DMS 273 treated with DMSO at 0.1 percent for 48 hours (cell line): Measurements from ENCODE around the gene PROP1.
"Not testable (repeated sequence)": the region's sequence is repeated elsewhere in the genome, so short reads cannot be mapped to it uniquely, and the experiment has no call there.

Source experiments
- DNase-seq: peaks from one replicate; lab custom pipeline; 2025; lab: John Stamatoyannopoulos, UW

Gene PROP1

DNA sequence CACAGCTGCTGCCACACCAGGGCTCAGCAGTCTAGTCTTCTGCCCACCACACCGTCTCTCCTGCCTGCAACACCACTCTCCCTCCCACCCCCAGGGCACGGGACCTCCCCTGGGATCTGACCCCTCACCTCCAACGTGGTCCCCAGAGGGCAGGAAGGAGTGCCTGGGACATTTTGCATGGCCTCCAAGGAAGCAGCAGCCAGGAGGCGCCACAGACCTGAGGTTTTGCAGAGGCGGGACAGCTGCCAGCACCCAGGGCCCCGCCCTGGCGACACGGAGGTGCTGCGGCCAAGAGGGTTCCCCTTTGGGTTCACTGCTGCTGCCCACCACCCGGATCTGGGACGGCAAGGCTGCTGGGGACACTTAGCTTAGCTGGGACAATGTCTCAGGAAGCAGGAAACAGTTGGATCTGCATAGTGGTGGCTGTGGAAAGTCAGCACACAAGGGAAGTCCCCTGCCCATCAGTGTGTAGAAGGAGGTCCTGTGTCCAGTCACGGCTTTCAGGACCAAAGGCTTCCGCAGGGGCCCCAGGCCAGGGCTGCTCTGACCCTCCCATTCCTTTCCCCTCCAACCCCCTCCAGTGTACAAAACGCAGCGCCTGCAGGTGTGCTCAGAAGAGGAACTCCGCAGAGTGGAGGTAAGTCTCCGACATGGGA lies 13.8 kb downstream of the PROP1 start:
- DNase-seq = no peak

DNA sequence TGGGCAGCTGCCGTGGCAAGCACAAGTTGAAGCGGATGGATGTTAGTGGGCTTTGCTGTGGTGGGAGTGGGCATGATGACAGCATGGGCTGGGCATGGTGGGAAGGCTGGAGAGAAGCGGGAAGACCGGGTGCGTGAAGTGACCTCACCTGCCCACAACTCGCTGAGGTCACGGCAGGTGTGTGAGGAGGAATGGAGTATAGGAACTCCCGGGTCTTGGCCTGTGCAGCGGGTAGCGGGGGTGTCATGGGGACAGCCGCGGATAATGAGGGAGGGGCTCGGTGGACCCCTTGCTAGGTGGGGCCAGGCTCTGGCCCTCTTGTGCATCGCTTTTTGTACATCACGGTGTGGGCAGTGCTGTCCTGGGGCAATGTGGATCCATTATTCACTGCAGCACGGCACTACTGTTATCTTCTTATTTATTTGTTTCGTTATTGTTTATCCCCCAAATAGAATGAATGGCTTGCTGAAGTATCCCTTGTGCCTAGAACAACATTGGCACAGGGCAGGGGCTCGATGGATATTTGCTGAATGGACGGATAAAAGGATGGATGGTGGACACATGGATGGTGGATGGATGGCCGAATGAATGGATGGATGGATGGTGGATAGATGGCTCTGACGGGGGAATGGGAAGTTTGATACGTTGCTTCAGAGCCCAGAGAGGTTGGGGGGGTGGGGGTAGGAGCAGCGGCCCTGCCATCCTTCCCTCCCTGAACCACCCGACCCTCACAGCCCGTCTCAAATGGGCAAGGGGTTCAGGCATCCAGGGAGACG lies 14.6 kb downstream of the PROP1 start:
- no peak for DNase-seq

DNA sequence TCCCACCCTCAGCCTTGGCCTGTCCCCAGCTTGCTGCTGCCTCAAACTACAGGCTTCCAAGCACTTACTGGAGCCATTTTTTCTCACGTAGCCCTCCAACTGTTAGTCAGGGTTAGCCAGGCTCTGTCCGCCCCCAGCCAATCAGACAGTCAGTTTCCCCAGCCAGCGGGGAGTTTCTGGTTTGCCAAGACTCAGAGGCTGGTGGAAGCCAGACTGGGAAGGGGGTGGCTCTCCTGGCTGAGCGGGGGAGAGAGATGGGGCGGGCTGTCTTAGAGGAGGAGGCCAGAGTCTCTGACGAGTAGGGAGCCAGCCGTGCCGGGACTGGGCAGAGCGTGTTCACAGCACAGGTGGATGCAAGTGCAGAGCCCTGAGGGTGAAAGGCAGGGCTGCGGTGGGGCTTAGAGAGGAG lies 15.3 kb downstream of the PROP1 start:
- DNase-seq = no peak

DNA sequence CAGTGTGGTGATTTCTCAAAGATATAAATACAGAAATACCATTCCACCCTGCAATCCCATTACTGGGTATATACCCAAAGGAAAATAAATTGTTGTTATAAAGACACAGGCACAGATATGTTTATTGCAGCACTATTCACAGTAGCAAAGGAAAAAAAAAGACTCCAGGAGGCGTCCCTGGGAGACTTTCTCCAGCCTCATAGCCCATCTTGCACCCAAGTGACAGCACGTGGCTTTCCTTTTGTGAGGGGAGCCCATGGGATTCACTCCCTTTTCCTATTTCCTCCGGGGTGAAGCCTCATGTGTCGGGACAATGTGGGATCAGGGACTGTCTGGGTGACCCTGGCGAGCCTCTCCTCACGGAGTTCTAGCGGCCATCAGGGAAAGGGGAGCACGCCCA lies 18.4 kb downstream of the PROP1 start:
- not testable (repeated sequence) for DNase-seq

DNA sequence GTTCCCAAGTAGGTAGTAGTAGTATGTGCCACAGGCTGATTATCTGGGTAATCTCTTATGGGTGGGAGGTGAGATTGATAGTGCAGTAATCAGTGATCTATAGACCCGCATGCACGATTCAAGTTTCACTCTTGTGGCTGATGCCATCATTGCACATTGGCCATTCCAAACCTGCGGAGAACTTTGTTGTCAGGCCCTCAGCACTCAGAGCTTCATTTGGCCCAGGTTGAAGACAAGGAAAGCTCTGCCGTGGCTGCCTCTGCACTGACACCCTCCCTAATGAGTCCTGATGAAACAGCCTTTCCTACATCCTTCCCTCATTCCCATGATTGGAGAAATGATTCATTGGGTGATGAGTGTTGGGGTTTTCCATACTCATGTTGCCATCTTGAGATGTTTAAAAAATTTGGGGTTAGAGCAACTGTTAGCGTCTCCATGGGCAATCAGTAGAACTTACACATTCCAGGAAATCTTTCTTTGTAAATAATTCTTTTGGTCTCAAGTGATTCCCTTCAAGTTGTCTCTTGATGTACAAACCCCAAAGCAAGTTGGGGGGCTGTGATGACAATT lies 22.9 kb downstream of the PROP1 start:
- no peak for DNase-seq

DNA sequence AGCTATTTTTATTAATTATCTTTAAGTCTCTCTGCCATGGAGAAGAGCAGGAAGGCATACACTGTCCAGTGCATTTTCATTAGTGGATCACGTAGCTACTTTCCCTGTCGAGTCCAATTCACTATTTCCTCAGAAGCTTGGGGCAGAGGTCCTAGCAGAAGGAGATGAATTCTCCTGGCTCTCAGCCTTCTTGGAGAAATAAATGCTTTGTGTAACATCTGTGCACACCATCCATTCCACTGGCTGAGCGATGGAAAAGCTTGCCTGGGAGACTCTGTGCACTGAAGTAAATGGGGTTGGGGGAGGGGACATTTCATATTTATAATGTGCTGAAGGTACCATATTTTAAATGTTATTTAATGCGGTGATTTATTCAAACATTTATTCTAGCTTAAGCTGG lies 23.4 kb downstream of the PROP1 start:
- DNase-seq = no peak

DNA sequence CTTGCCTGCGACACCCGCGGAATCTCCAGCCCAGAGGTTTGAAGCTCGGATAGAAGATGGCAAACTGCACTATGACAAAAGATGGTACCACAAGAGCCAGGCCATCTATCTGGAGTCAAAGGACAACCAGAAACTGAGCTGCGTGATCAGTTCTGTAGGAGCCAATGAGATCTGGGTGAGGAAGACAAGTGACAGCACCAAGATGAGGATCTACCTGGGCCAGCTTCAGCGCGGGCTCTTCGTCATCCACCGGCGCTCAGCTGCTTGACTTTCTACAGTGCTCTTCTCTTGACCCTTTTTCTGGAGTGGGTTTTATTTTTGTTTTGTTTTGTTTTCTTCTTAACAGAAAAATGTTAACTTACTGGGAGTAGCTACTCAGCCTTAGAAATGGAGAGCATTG lies 24.0 kb downstream of the PROP1 start:
- DNase-seq = not testable (repeated sequence)

DNA sequence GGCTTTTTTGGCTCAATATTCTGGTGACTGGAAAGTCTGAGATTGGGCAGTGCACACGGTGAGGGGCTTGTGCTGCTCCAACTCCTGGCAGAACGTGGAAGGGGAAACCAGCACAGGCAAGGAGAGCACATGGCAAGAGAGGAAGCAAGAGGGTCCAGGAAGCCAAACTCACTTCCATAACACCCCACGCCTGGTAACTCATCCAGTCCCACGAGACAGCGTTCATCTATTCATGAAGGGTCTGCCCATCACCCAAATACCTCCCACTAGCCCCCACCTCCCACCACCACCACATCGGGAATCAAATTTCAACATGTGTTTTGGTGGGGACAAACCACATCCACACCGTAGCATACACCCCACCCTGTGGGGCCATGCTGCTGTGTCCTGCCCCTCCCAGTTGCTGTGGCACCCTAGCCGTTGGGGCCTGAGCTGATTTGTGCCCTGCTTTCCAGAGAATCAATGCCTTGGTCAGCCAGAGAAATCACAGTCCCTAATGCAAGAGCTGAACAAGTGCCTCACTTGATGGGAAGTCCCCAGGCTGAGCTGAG lies 27.3 kb downstream of the PROP1 start:
- DNase-seq = no peak

DNA sequence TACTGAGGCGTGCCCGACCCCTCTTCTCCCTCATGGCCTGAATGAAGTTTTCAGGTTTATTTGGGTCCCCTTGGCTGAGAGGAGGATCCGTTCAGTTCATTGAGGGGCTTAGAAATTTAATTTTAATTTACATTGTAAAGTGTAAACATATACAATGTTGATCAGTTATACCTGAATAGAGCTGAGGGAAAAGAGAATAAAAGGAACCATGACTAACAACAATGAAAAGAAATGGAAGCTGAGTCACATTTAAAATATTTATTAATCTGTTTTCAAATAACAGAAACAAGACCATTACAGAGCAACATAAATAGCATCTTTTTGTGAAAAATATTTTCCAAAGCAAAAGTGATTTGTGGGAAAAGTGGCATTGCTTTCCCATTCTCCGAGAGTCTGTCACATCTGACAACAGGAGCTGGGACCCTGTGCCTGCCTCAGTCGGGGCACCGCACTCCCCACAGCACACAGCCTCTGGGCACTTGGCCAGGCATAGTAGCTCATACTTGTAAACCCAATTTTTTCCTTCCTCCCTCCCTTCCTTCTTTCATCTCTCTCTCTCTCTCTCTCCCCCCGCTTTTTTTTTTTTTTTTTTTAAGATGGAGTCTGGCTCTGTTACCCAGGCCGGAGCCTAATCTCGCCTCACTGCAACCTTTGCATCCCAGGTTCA lies 28.7 kb downstream of the PROP1 start:
- DNase-seq = no peak

DNA sequence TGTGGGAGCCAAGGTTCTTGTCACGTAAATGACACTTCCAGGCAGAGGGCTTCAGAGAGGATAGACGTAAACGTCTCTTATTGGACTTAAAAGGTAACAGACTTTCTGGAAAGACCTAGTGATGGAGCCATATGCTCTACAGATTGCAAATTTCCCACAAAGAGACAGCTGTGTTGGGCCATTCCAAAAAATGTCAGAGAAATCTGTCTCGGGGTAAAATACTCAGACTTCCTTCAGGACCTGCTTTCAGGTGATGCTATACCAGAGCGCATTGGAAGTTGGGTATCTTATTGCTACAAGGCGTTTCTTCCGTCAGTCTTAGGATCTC lies 29.2 kb downstream of the PROP1 start:
- no peak for DNase-seq

DNA sequence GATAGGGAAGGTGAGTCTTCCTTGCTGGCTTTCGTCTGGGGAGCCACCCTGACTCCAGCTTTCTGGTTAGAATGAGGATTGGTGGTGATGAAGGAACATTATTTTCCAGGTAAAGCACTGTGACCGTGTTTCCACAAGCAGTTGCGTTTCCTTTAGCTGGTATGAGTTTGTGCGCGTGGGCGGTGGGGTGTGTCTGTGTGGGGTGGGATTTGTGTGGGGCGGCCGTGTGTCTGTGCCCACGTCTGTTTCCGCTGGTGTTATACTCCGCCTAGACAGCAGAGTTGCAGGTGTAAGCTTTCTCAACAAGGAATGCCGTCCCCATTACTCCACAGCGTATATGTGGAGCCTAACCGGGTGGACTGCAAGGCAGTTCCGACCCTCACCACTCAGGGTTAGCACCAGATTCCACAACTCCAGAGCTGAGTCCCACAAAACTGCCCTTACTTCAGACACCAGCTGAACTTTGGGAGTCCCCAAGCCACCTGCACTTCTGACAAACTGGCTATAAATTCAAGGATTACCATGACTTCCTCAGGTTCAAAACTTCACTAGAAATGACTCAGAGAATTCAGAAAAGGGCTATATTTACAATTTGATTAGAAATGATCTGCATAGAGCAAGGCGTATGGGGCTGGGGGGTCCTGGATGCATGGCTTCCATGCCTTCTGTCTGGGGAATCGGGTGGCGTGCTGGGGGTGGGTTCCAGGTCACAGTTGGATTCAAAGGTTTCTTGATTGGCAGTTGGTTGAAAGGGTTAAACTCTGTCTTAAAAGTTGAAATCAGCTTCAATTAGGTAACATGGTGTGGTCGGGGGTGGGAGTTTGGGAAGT lies 29.8 kb downstream of the PROP1 start:
- no peak for DNase-seq

DNA sequence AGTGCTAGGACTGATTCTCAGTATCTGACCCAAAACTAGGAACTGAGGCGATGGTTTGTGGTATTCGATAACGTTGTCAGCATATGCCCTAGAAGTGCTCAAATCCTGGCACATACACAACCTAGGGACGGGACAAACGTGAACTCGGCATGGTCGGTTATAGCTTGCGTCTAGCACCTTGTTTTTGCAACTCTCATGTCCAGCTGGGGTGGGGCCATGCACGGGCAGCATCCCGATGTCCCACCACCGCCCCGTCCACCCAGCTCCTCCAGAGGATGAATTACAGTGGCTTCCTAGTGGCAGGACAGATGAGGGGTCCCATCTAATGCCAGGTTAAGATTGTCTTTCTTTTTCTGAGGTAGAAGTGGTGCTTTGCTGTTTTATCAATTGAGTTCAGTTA lies 31.6 kb downstream of the PROP1 start:
- no peak for DNase-seq

DNA sequence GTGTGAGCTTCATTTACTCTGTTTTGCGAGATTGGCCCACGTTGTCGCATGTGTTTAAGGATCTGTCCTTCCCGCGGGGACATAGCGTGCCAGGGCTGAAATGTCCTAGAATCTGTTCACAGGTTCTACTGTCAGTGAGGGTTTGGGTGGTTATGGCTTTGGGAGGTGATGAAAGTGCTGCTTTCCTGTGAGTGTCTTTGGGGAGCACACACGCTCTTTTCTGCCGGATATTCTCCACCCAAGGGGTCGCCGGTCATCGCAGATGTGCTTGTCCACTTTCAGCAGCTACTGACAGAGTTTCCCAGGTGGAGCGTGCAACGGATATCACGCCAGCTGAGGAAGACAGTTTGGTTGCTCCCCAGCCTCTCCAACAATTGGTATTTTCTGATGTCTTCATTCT lies 32.1 kb downstream of the PROP1 start:
- no peak for DNase-seq

DNA sequence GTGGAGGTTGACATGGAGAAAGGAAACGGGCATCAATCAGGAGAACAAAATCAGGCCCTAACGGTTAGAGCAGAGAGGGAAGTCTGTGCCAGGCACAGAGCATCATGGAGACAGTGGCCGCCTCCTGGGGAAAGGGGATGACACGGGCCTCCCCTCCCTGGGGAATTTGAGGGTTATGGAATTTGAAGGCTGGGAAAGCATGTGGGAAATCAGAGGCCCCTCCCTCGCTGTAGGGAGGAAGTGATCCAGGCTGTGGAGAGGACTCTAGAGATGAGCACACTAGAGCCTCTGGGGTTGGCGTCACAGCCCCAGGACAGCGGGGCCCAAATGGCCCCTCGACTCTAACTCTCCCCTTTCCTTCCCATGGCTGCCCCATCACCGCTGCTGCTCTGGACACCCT lies 36.7 kb downstream of the PROP1 start:
- no peak for DNase-seq

DNA sequence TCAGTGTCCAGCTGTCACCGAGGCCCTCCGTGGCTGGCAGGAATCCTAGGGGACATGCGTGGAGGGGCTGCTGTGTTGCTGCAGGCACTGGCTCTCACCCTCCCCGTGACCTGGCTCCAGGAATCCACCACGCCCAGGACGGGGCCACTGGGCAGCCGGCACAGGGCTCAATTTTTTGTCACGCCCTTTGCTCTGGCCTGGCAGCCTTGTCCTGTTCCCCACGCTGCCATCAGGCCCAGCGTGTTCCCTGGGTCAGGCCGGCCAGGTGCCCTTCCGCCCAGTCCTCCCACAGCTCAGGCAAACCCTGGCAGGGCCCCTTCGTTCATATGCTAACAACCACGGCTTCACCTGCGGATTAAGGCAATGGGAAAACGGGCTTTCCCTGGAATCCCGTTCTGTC lies 37.3 kb downstream of the PROP1 start:
- no peak for DNase-seq

DNA sequence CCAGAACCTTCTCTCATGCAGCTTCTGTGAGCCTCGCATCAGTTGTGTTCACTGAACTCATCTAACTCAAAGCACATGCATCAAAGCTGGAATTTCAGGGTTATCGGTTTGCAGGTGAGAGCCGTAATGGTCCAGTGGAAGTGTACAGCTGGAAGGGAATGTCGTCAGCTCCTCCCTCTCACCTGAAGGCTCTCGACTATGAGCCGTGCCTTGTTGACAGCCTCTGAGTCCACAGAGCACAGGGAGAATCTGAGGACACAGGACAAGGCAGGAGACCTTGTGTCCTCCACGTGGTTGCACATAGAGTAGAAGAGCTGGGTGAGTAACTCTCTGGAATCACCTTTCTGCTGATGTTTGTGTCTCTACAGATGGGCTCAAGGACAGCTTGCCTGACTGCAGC lies 38.8 kb downstream of the PROP1 start:
- DNase-seq = no peak

DNA sequence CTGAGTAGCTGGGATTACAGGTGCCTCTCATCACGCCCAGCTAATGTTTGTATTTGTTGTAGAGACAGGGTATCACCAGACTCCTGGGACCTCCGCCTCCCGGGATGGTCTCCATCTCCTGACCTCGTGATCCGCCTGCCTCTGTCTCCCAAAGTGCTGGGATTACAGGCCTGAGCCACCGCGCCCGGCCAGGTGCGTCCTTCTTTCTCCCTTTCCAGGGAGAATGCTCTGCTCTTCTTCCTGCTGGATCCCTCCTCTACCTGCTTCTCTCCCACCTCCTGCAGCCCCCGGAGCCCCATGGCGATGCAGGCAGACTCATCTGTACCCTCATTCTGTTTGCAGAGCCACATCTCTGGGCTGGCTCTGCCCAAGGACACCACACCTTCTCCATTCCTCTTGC lies 42.9 kb downstream of the PROP1 start:
- not testable (repeated sequence) for DNase-seq

DNA sequence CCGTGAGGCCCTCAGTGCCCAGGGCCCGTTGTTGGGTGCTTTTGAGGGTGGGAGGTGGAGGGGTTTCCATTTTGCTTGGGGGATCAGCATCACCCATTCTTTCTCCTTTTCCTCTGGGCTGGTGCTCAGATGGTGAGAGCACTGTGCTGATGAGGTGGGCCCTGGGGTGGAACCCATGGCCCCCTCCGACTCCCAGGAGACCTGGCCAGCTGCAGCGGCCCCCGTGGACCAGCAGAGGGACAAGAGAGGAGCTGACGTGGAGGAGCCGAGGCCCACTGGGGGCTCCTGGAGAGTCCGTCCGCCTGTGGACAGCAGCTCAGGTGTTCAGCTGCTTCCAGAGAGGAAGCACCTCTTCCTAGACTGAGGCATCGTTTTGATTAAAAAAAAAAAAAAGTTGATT lies 46.4 kb downstream of the PROP1 start:
- not testable (repeated sequence) for DNase-seq

DNA sequence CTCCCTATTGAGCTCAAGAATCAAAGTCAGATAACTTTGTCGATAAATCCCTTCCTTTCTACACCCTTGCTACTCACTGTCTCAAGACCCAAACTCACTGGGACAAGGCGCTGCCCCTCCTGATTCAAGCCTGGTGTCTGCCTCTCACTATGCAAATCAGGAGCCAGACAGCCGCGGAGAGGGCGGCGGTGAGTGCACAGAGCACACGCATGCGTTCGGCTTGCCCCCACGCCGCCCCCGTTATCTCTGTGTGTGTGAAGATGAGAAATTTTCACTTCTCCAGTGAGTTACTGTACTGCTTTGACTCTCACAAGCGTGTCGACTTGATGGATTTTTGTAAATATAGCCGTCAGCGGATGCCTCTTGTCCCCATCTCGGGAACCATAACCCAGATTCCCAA lies 47.0 kb downstream of the PROP1 start:
- DNase-seq = not testable (repeated sequence)

DNA sequence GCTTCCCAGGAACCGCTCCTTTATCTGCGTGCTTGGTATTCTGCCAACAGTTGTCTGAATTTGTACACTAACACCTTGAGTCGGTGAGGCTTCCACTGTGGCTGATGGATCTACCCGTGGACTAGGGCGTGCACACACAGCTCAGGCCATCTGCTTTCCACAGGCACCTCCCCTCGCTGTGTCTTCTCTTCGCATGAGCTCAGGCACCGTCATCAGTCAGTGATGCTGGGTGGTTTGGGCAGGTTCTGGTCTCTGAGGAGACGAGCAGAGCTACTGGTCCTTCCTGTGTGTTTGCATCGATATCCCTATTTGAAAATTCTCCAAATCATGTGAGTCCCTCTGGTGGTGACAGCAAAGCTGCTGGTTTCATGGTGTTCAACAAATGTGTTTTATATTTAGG lies 48.1 kb downstream of the PROP1 start:
- not testable (repeated sequence) for DNase-seq

DNA sequence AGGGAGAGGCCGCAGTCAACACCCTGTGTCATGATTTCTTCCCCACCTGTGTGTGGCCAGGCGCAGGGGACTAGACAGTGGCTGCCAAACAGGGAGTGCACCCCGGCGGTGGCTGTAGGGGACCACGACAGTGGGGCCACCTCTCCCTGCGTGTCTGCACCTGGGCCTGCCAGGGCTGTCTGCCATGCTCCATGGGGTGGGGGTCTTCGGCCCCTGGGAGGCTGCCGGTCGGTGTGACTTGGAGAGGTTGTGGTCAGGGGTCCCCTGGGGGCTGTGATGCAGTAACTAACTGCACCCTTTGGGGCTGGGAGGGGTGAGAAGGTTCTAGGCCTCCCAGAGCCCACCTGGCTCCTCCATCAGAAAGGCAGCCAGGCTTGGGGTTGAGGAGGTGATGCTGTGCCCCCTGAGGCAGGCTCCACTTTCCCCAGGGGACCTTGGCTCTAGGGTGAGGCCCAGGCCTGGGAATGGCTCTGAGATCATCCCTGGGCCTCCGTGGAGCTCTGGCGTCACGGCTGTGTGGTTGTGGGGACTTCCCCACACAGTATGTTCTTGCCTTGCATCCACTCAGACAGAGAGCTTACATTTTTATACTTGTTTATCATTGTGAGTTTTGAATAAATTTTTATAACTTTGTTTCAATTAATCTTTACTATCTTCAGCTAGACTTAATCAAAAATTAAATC lies 50.3 kb downstream of the PROP1 start:
- DNase-seq = not testable (repeated sequence)
